ENCODE results near the gene NID1.

- TF ChIP-seq POLR2A (IDR thresholded peaks at IDR 0.05), result no peak
- TF ChIP-seq, protein P1, sequence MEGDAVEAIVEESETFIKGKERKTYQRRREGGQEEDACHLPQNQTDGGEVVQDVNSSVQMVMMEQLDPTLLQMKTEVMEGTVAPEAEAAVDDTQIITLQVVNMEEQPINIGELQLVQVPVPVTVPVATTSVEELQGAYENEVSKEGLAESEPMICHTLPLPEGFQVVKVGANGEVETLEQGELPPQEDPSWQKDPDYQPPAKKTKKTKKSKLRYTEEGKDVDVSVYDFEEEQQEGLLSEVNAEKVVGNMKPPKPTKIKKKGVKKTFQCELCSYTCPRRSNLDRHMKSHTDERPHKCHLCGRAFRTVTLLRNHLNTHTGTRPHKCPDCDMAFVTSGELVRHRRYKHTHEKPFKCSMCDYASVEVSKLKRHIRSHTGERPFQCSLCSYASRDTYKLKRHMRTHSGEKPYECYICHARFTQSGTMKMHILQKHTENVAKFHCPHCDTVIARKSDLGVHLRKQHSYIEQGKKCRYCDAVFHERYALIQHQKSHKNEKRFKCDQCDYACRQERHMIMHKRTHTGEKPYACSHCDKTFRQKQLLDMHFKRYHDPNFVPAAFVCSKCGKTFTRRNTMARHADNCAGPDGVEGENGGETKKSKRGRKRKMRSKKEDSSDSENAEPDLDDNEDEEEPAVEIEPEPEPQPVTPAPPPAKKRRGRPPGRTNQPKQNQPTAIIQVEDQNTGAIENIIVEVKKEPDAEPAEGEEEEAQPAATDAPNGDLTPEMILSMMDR (IDR thresholded peaks at IDR 0.05 in 8 of 11, conservative IDR thresholded peaks at IDR 0.05 in 3 of 11), result no peak
Observed at GRCh38 chr1:236111527-236112331, 46.8 kb upstream of the NID1 start.

All from spleen (tissue), 7 donors.